ENCODE data around the gene NUP107. TPM values are rescaled to one million over a fixed set of nuclear protein-coding genes. Genes with fewer than 3 reads are reported as not detected.

NUP107 gene
- 10 to 100 TPM; 69.4 to 75.2 TPM for total RNA-seq

GRCh38 chr12:68686595-68687521 lies at the start of gene NUP107:
NUP107 (plus strand) TSS chr12:68686978; CDS start chr12:68687066, 88 bp downstream.

GRCh38 chr12:68745904-68746571 lies 59.3 kb downstream of the NUP107 start, which contains the start of gene SLC35E3:
SLC35E3 (plus strand) TSS chr12:68746176; CDS start chr12:68746378, 202 bp downstream.

Other genes starting within 250 kb of the NUP107 start
- 100 to 1,000 TPM; 226 to 243 TPM for gene RAP1B, start 76.1 kb upstream of the NUP107 start, total RNA-seq
- 1 to 10 TPM; 6.7 to 7.6 TPM for gene SLC35E3, start 59.2 kb downstream of the NUP107 start, total RNA-seq
- gene MDM2, start 121.2 kb downstream of the NUP107 start, total RNA-seq: 100 to 1,000 TPM; 159 to 162 TPM
- 1 to 10 TPM; 1.2 to 2.1 TPM for gene CPM, start 246.2 kb downstream of the NUP107 start, total RNA-seq

Measured in activated naive CD4-positive, alpha-beta T cell treated with anti-CD3 and anti-CD28 coated beads, Interleukin-2, amount 10 ng/mL, durations not matched to agents 5 hours and 36 hours (primary cell).